ENCODE measurements around the gene PPP2R2C.

GRCh38 chr4:6377626-6378492 lies 94.6 kb downstream of the PPP2R2C start:
- TF ChIP-seq EZH2phosphoT487 (IDR thresholded peaks at IDR 0.05; ENCODE audit: borderline replicate concordance) = no peak
- no peak for TF ChIP-seq CTCF (conservative IDR thresholded peaks at IDR 0.05; ENCODE audit: low read length)
